LHCN-M2 (cell line): ENCODE data around the gene LRIG1. TPM values are rescaled to one million over a fixed set of nuclear protein-coding genes. Genes with fewer than 3 reads are reported as not detected.

ENCODE experiments used
- DNase-seq: peaks from one replicate; pipeline ENCODE4 v3.0.0-alpha.2; 2012; ENCODE audit warnings: low read depth
- polyA plus RNA-seq: library from polyadenylated mRNA; unstranded; fragments of >200 nt; gene quantifications from one replicate; pipeline ENCODE4 v1.2.1, GENCODE V29; 2012; ENCODE audit warnings: missing spikeins
- total RNA-seq: library from RNA; depleted of rRNA; stranded (reverse); fragments of >200 nt; gene quantifications from 2 replicates; pipeline ENCODE4 v1.2.3, GENCODE V29; 2014; rRNA removed

The LRIG1 gene
- 2.6 and 3.0 TPM in 2 replicates for total RNA-seq
- 4.8 TPM for polyA plus RNA-seq

- peak; percentile 93 for DNase-seq
Measured at GRCh38 chr3:66500576-66501482, at the start of gene LRIG1. LRIG1 (minus strand) TSS chr3:66501022; CDS start chr3:66500407, 615 bp downstream.

GRCh38 chr3:66544619-66545429 lies 44.0 kb upstream of the LRIG1 start:
- DNase-seq = no peak

- DNase-seq = no peak
Measured at GRCh38 chr3:66542153-66542552, 41.3 kb upstream of the LRIG1 start.

- DNase-seq = no peak
Measured at GRCh38 chr3:66539466-66539989, 38.7 kb upstream of the LRIG1 start.

GRCh38 chr3:66538390-66538789 lies 37.6 kb upstream of the LRIG1 start:
- DNase-seq = no peak

- DNase-seq = no peak
Measured at GRCh38 chr3:66537735-66538134, 36.9 kb upstream of the LRIG1 start.

GRCh38 chr3:66536791-66537190 lies 36.0 kb upstream of the LRIG1 start:
- DNase-seq = no peak

- no peak for DNase-seq
Measured at GRCh38 chr3:66534304-66534845, 33.6 kb upstream of the LRIG1 start.

GRCh38 chr3:66532613-66533012 lies 31.8 kb upstream of the LRIG1 start:
- DNase-seq = no peak

GRCh38 chr3:66532160-66532587 lies 31.4 kb upstream of the LRIG1 start:
- DNase-seq = no peak

- no peak for DNase-seq
Measured at GRCh38 chr3:66531256-66531655, 30.4 kb upstream of the LRIG1 start.

- DNase-seq = no peak
Measured at GRCh38 chr3:66527246-66527645, 26.4 kb upstream of the LRIG1 start.

GRCh38 chr3:66525771-66526170 lies 24.9 kb upstream of the LRIG1 start:
- DNase-seq = no peak

GRCh38 chr3:66520724-66521123 lies 19.9 kb upstream of the LRIG1 start:
- DNase-seq = no peak

- no peak for DNase-seq
Measured at GRCh38 chr3:66518644-66519043, 17.8 kb upstream of the LRIG1 start.

GRCh38 chr3:66518126-66518525 lies 17.3 kb upstream of the LRIG1 start:
- DNase-seq = no peak

- no peak for DNase-seq
Measured at GRCh38 chr3:66517241-66517640, 16.4 kb upstream of the LRIG1 start.

GRCh38 chr3:66508461-66508860 lies 7.6 kb upstream of the LRIG1 start:
- DNase-seq = no peak

- DNase-seq = no peak
Measured at GRCh38 chr3:66507423-66508260, 6.8 kb upstream of the LRIG1 start.

GRCh38 chr3:66506154-66506553 lies 5.3 kb upstream of the LRIG1 start:
- no peak for DNase-seq
